Keratinocyte (primary cell): ENCODE measurements around the gene ANKMY1. TPM values are rescaled to one million over a fixed set of nuclear protein-coding genes. Genes with fewer than 3 reads are reported as not detected.
"Not testable (repeated sequence)": the region's sequence is repeated elsewhere in the genome, so short reads cannot be mapped to it uniquely, and the experiment has no call there.

Source experiments
- DNase-seq: peaks from one replicate; pipeline ENCODE4 v3.0.0-alpha.2; 2011; ENCODE audit warnings: low read depth, missing footprints, low spot score
- FAIRE-seq: peaks from 2 replicates; lab custom pipeline; 2011; peaks lifted over from hg19 to GRCh38; lab: Jason Lieb, UNC
- H2AFZ ChIP-seq: 2 replicates; pipeline ENCODE4 v1.6.0; 2012; ENCODE audit warnings: low read length, control low read depth, inconsistent platforms; ENCODE audit not compliant: control insufficient read depth
- H3K27ac ChIP-seq: 2 replicates; pipeline ENCODE4 v1.5.1; 2011; ENCODE audit warnings: low read length; ENCODE audit not compliant: control insufficient read depth, insufficient read depth
- H3K27me3 ChIP-seq: 3 replicates; pipeline ENCODE4 v1.6.0; 2011; ENCODE audit warnings: low read length; ENCODE audit not compliant: control insufficient read depth, insufficient read depth; ENCODE audit errors: extremely low read depth
- H3K36me3 ChIP-seq, 2 experiments: 2 replicates in 1 of 2; 3 replicates in 1 of 2; pipeline ENCODE4 v1.5.1; 2011; ENCODE audit warnings: low read length in 2 of 2, mild to moderate bottlenecking in 1 of 2; ENCODE audit not compliant: control insufficient read depth in 2 of 2, insufficient read depth in 2 of 2; ENCODE audit errors: extremely low read depth in 1 of 2
- H3K4me1 ChIP-seq: 3 replicates; pipeline ENCODE4 v1.5.1; 2011; ENCODE audit warnings: low read length; ENCODE audit not compliant: control insufficient read depth, insufficient read depth; ENCODE audit errors: extremely low read depth
- H3K4me2 ChIP-seq: 3 replicates; pipeline ENCODE4 v1.6.0; 2011; ENCODE audit warnings: low read depth, low read length; ENCODE audit not compliant: control insufficient read depth, insufficient read depth; ENCODE audit errors: extremely low read depth
- H3K4me3 ChIP-seq, 3 experiments: fragments of 200-600 bp in 1 of 3; sonication (generic) in 1 of 3; 2 replicates in 2 of 3; 3 replicates in 1 of 3; pipeline ENCODE4 v1.5.1; 2011 to 2016; ENCODE audit warnings: low read length in 3 of 3, mild to moderate bottlenecking in 3 of 3, control low read depth in 2 of 3, inconsistent platforms in 1 of 3, low read depth in 1 of 3, mixed read lengths in 1 of 3, mixed run types in 1 of 3, moderate library complexity in 1 of 3; ENCODE audit not compliant: control insufficient read depth in 2 of 3, insufficient read depth in 2 of 3; ENCODE audit errors: extremely low read depth in 1 of 3
- H3K79me2 ChIP-seq: 2 replicates; pipeline ENCODE4 v1.6.0; 2012; ENCODE audit warnings: low read length; ENCODE audit not compliant: control insufficient read depth, insufficient read depth
- H3K9ac ChIP-seq: 3 replicates; pipeline ENCODE4 v1.6.0; 2011; ENCODE audit warnings: low read length; ENCODE audit not compliant: control insufficient read depth, insufficient read depth; ENCODE audit errors: extremely low read depth
- H3K9me1 ChIP-seq: 3 replicates; pipeline ENCODE4 v1.6.0; 2011; ENCODE audit warnings: low read length; ENCODE audit not compliant: control insufficient read depth, insufficient read depth; ENCODE audit errors: extremely low read depth
- H3K9me3 ChIP-seq: 2 replicates; pipeline ENCODE4 v1.5.1; 2012; ENCODE audit warnings: low read depth, low read length; ENCODE audit not compliant: control insufficient read depth
- H4K20me1 ChIP-seq: 3 replicates; pipeline ENCODE4 v1.6.0; 2011; ENCODE audit warnings: low read length; ENCODE audit not compliant: control insufficient read depth, insufficient read depth; ENCODE audit errors: extremely low read depth
- EZH2 ChIP-seq: IDR thresholded peaks from one replicate; pipeline ENCODE4 v1.6.1; 2012; ENCODE audit warnings: inconsistent platforms, mild to moderate bottlenecking, low read length, moderate library complexity
- dilution Hi-C: fragments of 300-500 bp; cut with MboI; formaldehyde crosslinking; loops from one replicate; pipeline ENCODE4 v1.7.0; 2020; ENCODE audit warnings: low sequenced_read_pairs; ENCODE audit not compliant: extremely low pct_ligation_motif_present
- polyA plus RNA-seq, 5 experiments: library from polyadenylated mRNA; depleted of rRNA in 3 of 5; stranded (reverse) in 3 of 5; stranded (forward) in 1 of 5; unstranded in 1 of 5; fragments of >200 nt; gene quantifications; 1 replicate in 1 of 5; 2 replicates in 3 of 5; 3 replicates in 1 of 5; pipeline versions ENCODE4 v1.2.1 to v1.2.3, GENCODE V29; 2011 to 2012; ENCODE audit warnings: missing spikeins in 2 of 5, low read depth in 1 of 5, low replicate concordance in 1 of 5
- TF ChIP-seq, protein P1 (sequence below), 3 experiments: IDR thresholded peaks in 1 of 3; conservative IDR thresholded peaks in 1 of 3; optimal IDR thresholded peaks in 1 of 3; 2 replicates in 2 of 3; 3 replicates in 1 of 3; pipeline versions ENCODE3 to v1.5.1; 2011; ENCODE audit warnings: low read length in 3 of 3, mild to moderate bottlenecking in 3 of 3, moderate library complexity in 2 of 3, control low read depth in 1 of 3, inconsistent platforms in 1 of 3; ENCODE audit not compliant: insufficient read depth in 2 of 3; ENCODE audit errors: extremely low read depth in 1 of 3

ANKMY1 gene
- polyA plus RNA-seq, 1 donor (not counting 4 experiments of a cell fraction or from before 2014, with no cell fraction given), result 3.3 TPM

DNA sequence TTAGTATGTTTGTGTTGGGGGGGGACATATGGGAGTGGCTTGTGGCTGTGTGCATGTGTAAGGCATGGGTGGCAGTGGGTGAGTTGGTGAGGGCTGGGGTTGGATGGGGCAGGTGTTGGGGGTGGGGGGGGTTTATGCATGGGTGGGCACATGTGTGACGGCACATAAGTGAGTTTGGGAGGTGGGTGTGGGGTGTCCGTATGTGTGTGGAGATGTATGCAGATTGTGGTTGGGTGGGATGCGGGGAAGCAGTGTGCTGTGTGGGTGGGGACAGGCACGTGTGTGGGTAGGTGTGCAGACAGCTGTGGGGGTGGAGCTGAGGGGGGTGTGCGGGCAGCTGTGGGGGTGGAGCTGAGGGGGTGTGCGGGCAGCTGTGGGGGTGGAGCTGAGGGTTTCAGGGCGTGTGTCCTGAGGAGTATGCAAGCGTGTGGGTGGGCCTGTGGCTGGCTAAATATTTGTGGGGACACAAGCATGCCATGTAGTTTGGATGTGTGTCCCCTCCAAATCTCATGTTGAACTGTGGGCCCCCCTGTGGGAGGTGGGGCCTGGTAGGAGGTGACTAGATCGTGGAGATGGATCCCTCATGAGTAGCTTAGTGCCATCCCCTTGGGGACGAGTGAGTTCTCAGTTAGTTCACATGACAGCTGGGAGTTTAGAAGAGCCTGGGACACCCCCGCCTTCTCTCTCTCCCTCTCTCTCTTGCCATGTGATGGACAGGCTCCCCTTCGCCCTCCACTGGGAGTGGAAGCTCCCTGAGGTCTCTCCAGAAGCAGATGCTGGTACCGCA lies 59.4 kb downstream of the ANKMY1 start:
- no peak for FAIRE-seq
- TF ChIP-seq, protein P1, sequence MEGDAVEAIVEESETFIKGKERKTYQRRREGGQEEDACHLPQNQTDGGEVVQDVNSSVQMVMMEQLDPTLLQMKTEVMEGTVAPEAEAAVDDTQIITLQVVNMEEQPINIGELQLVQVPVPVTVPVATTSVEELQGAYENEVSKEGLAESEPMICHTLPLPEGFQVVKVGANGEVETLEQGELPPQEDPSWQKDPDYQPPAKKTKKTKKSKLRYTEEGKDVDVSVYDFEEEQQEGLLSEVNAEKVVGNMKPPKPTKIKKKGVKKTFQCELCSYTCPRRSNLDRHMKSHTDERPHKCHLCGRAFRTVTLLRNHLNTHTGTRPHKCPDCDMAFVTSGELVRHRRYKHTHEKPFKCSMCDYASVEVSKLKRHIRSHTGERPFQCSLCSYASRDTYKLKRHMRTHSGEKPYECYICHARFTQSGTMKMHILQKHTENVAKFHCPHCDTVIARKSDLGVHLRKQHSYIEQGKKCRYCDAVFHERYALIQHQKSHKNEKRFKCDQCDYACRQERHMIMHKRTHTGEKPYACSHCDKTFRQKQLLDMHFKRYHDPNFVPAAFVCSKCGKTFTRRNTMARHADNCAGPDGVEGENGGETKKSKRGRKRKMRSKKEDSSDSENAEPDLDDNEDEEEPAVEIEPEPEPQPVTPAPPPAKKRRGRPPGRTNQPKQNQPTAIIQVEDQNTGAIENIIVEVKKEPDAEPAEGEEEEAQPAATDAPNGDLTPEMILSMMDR (optimal IDR thresholded peaks at IDR 0.05 in 1 of 3, IDR thresholded peaks at IDR 0.05 in 1 of 3, conservative IDR thresholded peaks at IDR 0.05 in 1 of 3; ENCODE audit: extremely low read depth in 1 of 3, insufficient read depth in 2 of 3, low read length in 3 of 3), result no peak
- no peak for TF ChIP-seq EZH2
- Histone ChIP-seq H3K4me2 (no peak overlapping the region), H3K9me1 (no peaks in the 10 kb centered on the region), H3K9me3 (no peaks in the 10 kb centered on the region), H3K36me3 (no peaks in the 10 kb centered on the region), H3K79me2 (no peaks in the 10 kb centered on the region), H3K27me3 (peaks cover 6% of the 10 kb centered on the region), H3K4me3 (no peak overlapping the region), H2AFZ (no peak overlapping the region), H3K27ac (no peak overlapping the region), H3K9ac (no peak overlapping the region), H4K20me1 (no peaks in the 10 kb centered on the region), H3K4me1 (no peaks in the 10 kb centered on the region)
- no peak for DNase-seq
- dilution Hi-C loops, result no loop called here

DNA sequence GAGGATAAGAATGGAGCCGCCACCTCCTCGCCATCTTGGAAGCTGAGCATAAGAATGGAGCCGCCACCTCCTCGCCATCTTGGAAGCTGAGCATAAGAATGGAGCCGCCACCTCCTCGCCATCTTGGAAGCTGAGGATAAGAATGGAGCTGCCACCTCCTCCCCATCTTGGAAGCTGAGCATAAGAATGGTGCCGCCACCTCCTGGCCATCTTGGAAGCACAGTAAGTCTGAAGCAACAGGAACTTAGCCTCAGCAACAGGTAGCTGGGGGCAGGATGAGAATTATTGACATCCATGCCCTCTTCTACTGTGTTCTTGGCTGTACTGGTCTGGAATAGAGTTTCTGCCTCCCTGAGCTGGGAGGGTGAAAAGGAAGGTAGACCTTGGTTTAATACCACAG lies 60.7 kb downstream of the ANKMY1 start:
- FAIRE-seq (peak; percentile 75), DNase-seq (peak; percentile 15)
- dilution Hi-C loops, result not testable (repeated sequence)

More for the DNA sequence above, 60.7 kb downstream of the ANKMY1 start:
- H3K4me1 ChIP-seq, H3K9me3 ChIP-seq, H3K79me2 ChIP-seq, H3K4me3 ChIP-seq, H3K36me3 ChIP-seq, H2AFZ ChIP-seq, H3K4me2 ChIP-seq, H3K27me3 ChIP-seq, H3K27ac ChIP-seq, H3K9ac ChIP-seq, H4K20me1 ChIP-seq, H3K9me1 ChIP-seq: not testable (repeated sequence)
- TF ChIP-seq, protein P1 (optimal IDR thresholded peaks at IDR 0.05 in 1 of 3, IDR thresholded peaks at IDR 0.05 in 1 of 3, conservative IDR thresholded peaks at IDR 0.05 in 1 of 3; ENCODE audit: extremely low read depth in 1 of 3, insufficient read depth in 2 of 3, low read length in 3 of 3), result peak; percentile 54 to 77 (median 66)
